ENCODE measurements around the gene PRAMEF11. TPM values are rescaled to one million over a fixed set of nuclear protein-coding genes. Genes with fewer than 3 reads are reported as not detected.

PRAMEF11 gene
- total and polyA plus RNA-seq, 2 experiments from 2014 or later, result not detected

- Histone ChIP-seq H4K20me1 (ENCODE audit: insufficient read depth) (no peaks in the 10 kb centered on the region), H3K9ac (no peak overlapping the region), H3K4me2 (ENCODE audit: unreplicated experiment) (no peak overlapping the region), H3K9me2 (ENCODE audit: insufficient read depth) (no peaks in the 10 kb centered on the region), H3F3A (ENCODE audit: insufficient read depth) (no peaks in the 10 kb centered on the region), H3K79me2 (ENCODE audit: insufficient read depth) (no peaks in the 10 kb centered on the region), H3K4me1 (ENCODE audit: insufficient read depth) (no peaks in the 10 kb centered on the region), H3K27me3 (replicated peaks; ENCODE audit: insufficient read depth) (no peaks in the 10 kb centered on the region), H3K36me3 (ENCODE audit: low read depth) (no peaks in the 10 kb centered on the region), H2AFZ (no peak overlapping the region), H3K4me3 (no peak overlapping the region), H3K27ac (no peak overlapping the region), H3K9me3 (ENCODE audit: low read depth) (no peaks in the 10 kb centered on the region)
- DNase-seq, result peak; percentile 7
- WGBS, 2 experiments (ENCODE audit: low coverage in 1 of 2, low lambda C conversion rate in 2 of 2, missing lambda C conversion rate in 2 of 2), result 26 to 29% methylated on average over 6 of the region's 6 CpGs
- TF ChIP-seq EZH2phosphoT487 (IDR thresholded peaks at IDR 0.05; ENCODE audit: insufficient read depth, low read depth) (no peak), EZH2 (IDR thresholded peaks at IDR 0.05; ENCODE audit: insufficient read depth, poor library complexity, severe bottlenecking) (no peak)
- in situ Hi-C loops (cut with MboI), result no loop called here
Measured at GRCh38 chr1:12778907-12779306, 52.3 kb downstream of the PRAMEF11 start.

GRCh38 chr1:12778061-12778460, 53.1 kb downstream of the PRAMEF11 start:
- in situ Hi-C loops (cut with MboI), result no loop called here
- H3K9me2 ChIP-seq (ENCODE audit: insufficient read depth), result no peaks in the 10 kb centered on the region
- no peak overlapping the region for H2AFZ ChIP-seq
- H3K27me3 ChIP-seq (replicated peaks; ENCODE audit: insufficient read depth), result no peaks in the 10 kb centered on the region
- no peaks in the 10 kb centered on the region for H3K79me2 ChIP-seq (ENCODE audit: insufficient read depth)
- no peak for TF ChIP-seq EZH2 (IDR thresholded peaks at IDR 0.05; ENCODE audit: insufficient read depth, poor library complexity, severe bottlenecking)
- TF ChIP-seq EZH2phosphoT487 (IDR thresholded peaks at IDR 0.05; ENCODE audit: insufficient read depth, low read depth), result no peak
- no peaks in the 10 kb centered on the region for H4K20me1 ChIP-seq (ENCODE audit: insufficient read depth)
- H3K9ac ChIP-seq, result no peak overlapping the region
- no peak overlapping the region for H3K27ac ChIP-seq
- no peak overlapping the region for H3K4me3 ChIP-seq
- no peaks in the 10 kb centered on the region for H3K36me3 ChIP-seq (ENCODE audit: low read depth)
- no peaks in the 10 kb centered on the region for H3K4me1 ChIP-seq (ENCODE audit: insufficient read depth)
- H3K4me2 ChIP-seq (ENCODE audit: unreplicated experiment), result no peak overlapping the region
- WGBS, 2 experiments (ENCODE audit: low coverage in 1 of 2, low lambda C conversion rate in 2 of 2, missing lambda C conversion rate in 2 of 2), result 28 to 29% methylated on average over 4 of the region's 4 CpGs
- DNase-seq, result no peak
- H3F3A ChIP-seq (ENCODE audit: insufficient read depth), result no peaks in the 10 kb centered on the region
- no peaks in the 10 kb centered on the region for H3K9me3 ChIP-seq (ENCODE audit: low read depth)

GRCh38 chr1:12776801-12777557, 54.2 kb downstream of the PRAMEF11 start:
- no peaks in the 10 kb centered on the region for H3K4me1 ChIP-seq (ENCODE audit: insufficient read depth)
- no peaks in the 10 kb centered on the region for H4K20me1 ChIP-seq (ENCODE audit: insufficient read depth)
- in situ Hi-C loops (cut with MboI), result no loop called here
- no peak overlapping the region for H3K9ac ChIP-seq
- H3K27me3 ChIP-seq (replicated peaks; ENCODE audit: insufficient read depth), result no peaks in the 10 kb centered on the region
- no peak for TF ChIP-seq EZH2phosphoT487 (IDR thresholded peaks at IDR 0.05; ENCODE audit: insufficient read depth, low read depth)
- TF ChIP-seq EZH2 (IDR thresholded peaks at IDR 0.05; ENCODE audit: insufficient read depth, poor library complexity, severe bottlenecking), result no peak
- no peak for DNase-seq
- no peaks in the 10 kb centered on the region for H3F3A ChIP-seq (ENCODE audit: insufficient read depth)
- no peaks in the 10 kb centered on the region for H3K9me2 ChIP-seq (ENCODE audit: insufficient read depth)
- H2AFZ ChIP-seq, result no peak overlapping the region
- H3K4me3 ChIP-seq, result no peak overlapping the region
- no peak overlapping the region for H3K4me2 ChIP-seq (ENCODE audit: unreplicated experiment)
- 54 to 61% methylated on average over 15 of the region's 15 CpGs for WGBS, 2 experiments (ENCODE audit: low coverage in 1 of 2, low lambda C conversion rate in 2 of 2, missing lambda C conversion rate in 2 of 2)
- no peaks in the 10 kb centered on the region for H3K9me3 ChIP-seq (ENCODE audit: low read depth)
- H3K36me3 ChIP-seq (ENCODE audit: low read depth), result no peaks in the 10 kb centered on the region
- no peak overlapping the region for H3K27ac ChIP-seq
- no peaks in the 10 kb centered on the region for H3K79me2 ChIP-seq (ENCODE audit: insufficient read depth)

GRCh38 chr1:12775443-12775842, 55.8 kb downstream of the PRAMEF11 start:
- no peak for TF ChIP-seq EZH2phosphoT487 (IDR thresholded peaks at IDR 0.05; ENCODE audit: insufficient read depth, low read depth)
- no peak for TF ChIP-seq EZH2 (IDR thresholded peaks at IDR 0.05; ENCODE audit: insufficient read depth, poor library complexity, severe bottlenecking)
- no peak overlapping the region for H2AFZ ChIP-seq
- H3K9me3 ChIP-seq (ENCODE audit: low read depth), result no peaks in the 10 kb centered on the region
- H3K27me3 ChIP-seq (replicated peaks; ENCODE audit: insufficient read depth), result no peaks in the 10 kb centered on the region
- no peaks in the 10 kb centered on the region for H3K4me1 ChIP-seq (ENCODE audit: insufficient read depth)
- no peaks in the 10 kb centered on the region for H4K20me1 ChIP-seq (ENCODE audit: insufficient read depth)
- H3F3A ChIP-seq (ENCODE audit: insufficient read depth), result no peaks in the 10 kb centered on the region
- H3K4me2 ChIP-seq (ENCODE audit: unreplicated experiment), result no peak overlapping the region
- no peak for DNase-seq
- no peaks in the 10 kb centered on the region for H3K36me3 ChIP-seq (ENCODE audit: low read depth)
- no peaks in the 10 kb centered on the region for H3K79me2 ChIP-seq (ENCODE audit: insufficient read depth)
- WGBS, 2 experiments (ENCODE audit: low coverage in 1 of 2, low lambda C conversion rate in 2 of 2, missing lambda C conversion rate in 2 of 2), result 39 to 49% methylated on average over 8 of the region's 8 CpGs
- no peak overlapping the region for H3K4me3 ChIP-seq
- in situ Hi-C loops (cut with MboI), result no loop called here
- H3K9me2 ChIP-seq (ENCODE audit: insufficient read depth), result no peaks in the 10 kb centered on the region
- no peak overlapping the region for H3K27ac ChIP-seq
- no peak overlapping the region for H3K9ac ChIP-seq
